ENCODE measurements around the gene SMCO4.

GRCh38 chr11:93524173-93524536 is 19.0 kb downstream of the SMCO4 start:
- TF ChIP-seq CTCF (IDR thresholded peaks at IDR 0.05) (no peak), EZH2 (IDR thresholded peaks at IDR 0.05; ENCODE audit: borderline replicate concordance, insufficient read depth, low read depth, low read length, poor library complexity, severe bottlenecking) (no peak)
